A673 (cell line): ENCODE data around the gene PHAF1.

Experiments used
- EZH2 ChIP-seq: fragments of 200-600 bp; sonication (generic); IDR thresholded peaks from 2 replicates; pipeline ENCODE4 v1.6.1; 2017; ENCODE audit warnings: borderline replicate concordance, low read depth, mild to moderate bottlenecking, mixed read lengths, antibody characterized with exemption, low read length; ENCODE audit not compliant: poor library complexity, severe bottlenecking
- TF ChIP-seq, protein P1 (sequence below): fragments of 300-800, 200-600 bp; sonication (generic); conservative IDR thresholded peaks from 2 replicates; pipeline ENCODE4 v1.5.1; 2017; ENCODE audit warnings: low read depth, mild to moderate bottlenecking, antibody characterized with exemption, low read length, moderate library complexity, mixed read lengths

DNA sequence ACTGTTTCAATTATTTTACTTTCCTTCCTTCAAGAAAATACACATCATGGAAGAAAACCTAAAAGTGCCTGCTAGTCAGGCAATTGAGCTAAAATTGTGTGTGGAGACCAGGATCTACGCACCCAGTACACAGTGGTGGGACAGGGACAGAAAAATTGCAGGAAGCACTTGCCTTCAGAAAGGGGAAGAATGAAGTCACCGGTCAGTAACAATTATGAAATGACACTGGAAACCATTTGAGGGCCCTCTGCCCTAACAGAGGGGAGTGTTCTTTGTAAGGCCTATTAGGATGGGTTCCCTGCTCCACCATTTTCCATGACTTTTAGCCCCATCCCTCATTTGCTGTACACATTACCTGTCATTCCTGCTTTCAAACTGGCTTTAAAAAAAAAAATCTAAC, 4.5 kb upstream of the PHAF1 start:
- TF ChIP-seq, protein P1, sequence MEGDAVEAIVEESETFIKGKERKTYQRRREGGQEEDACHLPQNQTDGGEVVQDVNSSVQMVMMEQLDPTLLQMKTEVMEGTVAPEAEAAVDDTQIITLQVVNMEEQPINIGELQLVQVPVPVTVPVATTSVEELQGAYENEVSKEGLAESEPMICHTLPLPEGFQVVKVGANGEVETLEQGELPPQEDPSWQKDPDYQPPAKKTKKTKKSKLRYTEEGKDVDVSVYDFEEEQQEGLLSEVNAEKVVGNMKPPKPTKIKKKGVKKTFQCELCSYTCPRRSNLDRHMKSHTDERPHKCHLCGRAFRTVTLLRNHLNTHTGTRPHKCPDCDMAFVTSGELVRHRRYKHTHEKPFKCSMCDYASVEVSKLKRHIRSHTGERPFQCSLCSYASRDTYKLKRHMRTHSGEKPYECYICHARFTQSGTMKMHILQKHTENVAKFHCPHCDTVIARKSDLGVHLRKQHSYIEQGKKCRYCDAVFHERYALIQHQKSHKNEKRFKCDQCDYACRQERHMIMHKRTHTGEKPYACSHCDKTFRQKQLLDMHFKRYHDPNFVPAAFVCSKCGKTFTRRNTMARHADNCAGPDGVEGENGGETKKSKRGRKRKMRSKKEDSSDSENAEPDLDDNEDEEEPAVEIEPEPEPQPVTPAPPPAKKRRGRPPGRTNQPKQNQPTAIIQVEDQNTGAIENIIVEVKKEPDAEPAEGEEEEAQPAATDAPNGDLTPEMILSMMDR: no peak
- TF ChIP-seq EZH2: no peak
